ENCODE results near the gene ANKRD44.
A peak's percentile ranks its signal among the peaks of the same experiment; 100 is the strongest.

The ANKRD44 gene

DNA sequence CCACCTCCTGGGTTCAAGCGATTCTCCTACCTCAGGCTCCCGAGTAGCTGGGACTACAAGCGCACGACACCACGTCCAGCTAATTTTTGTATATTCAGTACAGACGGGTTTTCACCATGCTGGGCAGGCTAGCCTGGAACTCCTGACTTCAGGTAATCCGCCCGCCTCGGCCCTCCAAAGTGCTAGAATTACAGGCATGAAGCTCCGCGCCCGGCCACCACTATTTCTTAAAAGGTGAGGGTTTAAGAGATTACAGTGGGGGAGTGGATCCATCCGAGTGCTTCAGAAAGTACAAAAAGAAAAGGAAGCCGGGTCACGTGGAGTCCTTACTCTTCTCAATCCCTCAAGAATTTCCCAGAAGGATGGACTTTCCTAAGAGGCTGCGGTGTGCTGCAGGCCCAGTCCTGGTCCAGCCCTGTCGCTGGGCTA, 146.9 kb downstream of the ANKRD44 start:
- peaks cover 49 to 80% of the 10 kb centered on the region in 2 donors for H3K4me1 Mint-ChIP-seq

DNA sequence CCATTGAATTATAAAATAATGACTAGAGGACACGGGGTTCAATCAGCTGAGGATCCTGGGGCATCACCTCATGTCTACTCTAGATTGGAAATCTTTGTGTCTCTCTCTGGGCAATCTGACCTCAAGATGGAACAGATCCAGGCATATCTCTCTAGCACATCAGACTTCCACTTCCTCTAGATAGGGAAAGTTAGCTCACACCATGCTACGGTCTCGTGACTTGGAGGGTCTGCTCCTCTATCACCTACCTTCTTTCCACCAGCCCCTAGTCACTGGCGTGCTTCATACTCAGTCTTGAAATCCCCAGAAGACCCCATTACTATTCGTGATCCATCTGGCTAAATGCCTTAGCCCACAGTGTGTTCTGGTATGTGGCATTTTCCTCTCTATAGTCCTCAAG, 148.8 kb downstream of the ANKRD44 start:
- H3K27ac Mint-ChIP-seq: peak overlapping the region; percentile 73
- peak overlapping the region in 1 of 2 donors; percentile 26 for H3K4me3 Mint-ChIP-seq
- no peaks in the 10 kb centered on the region for H3K27me3 Mint-ChIP-seq
- H3K4me1 Mint-ChIP-seq: peaks cover 51 to 79% of the 10 kb centered on the region in 2 donors
- peaks cover 21 to 36% of the 10 kb centered on the region in 2 donors for H3K36me3 Mint-ChIP-seq
- peak in 1 of 2 donors; percentile 15 for ATAC-seq (replicated peaks)
- no peak for DNase-seq
- peaks cover 0 to 1% of the 10 kb centered on the region in 2 donors for H3K9me3 Mint-ChIP-seq

More for the DNA sequence above, 146.9 kb downstream of the ANKRD44 start:
- ATAC-seq (replicated peaks): no peak
- peaks cover 18 to 36% of the 10 kb centered on the region in 2 donors for H3K36me3 Mint-ChIP-seq
- DNase-seq: no peak
- H3K27me3 Mint-ChIP-seq: no peaks in the 10 kb centered on the region
- H3K9me3 Mint-ChIP-seq: no peaks in the 10 kb centered on the region
- H3K27ac Mint-ChIP-seq: peak overlapping the region; percentile 73
- H3K4me3 Mint-ChIP-seq: no peak overlapping the region

DNA sequence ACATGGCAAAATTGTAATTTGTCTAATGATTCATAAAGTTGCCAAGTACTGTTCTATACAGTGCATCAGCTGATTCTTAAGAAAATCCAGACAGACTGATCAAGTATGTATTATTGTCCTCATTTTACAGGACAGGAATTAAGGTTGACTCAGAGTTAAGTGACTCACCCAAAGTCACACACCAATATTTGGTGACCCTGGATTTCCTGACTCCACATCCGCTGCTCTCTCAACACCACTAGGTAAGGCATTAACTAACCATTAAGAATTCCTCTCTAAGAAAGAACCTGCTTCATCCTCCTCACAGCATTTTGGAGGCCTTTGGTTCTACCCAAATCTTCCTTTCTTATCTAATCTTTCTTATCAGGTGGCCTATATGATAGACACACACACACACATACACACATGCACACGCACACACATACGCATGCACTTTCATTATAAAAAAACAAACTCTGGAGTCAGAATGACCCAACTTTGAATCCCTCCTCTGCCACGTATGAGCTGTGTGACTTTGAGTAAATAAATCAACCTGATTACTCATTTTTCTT, 150.8 kb downstream of the ANKRD44 start:
- H3K27me3 Mint-ChIP-seq: no peaks in the 10 kb centered on the region
- DNase-seq (no peak), ATAC-seq (replicated peaks) (peak; percentile 51 to 62)
- peaks cover 52 to 80% of the 10 kb centered on the region in 2 donors for H3K4me1 Mint-ChIP-seq
- H3K4me3 Mint-ChIP-seq: peak overlapping the region in 1 of 2 donors; percentile 32
- peaks cover 0 to 8% of the 10 kb centered on the region in 2 donors for H3K9me3 Mint-ChIP-seq
- H3K27ac Mint-ChIP-seq: peak overlapping the region; percentile 91
- peaks cover 30 to 44% of the 10 kb centered on the region in 2 donors for H3K36me3 Mint-ChIP-seq

DNA sequence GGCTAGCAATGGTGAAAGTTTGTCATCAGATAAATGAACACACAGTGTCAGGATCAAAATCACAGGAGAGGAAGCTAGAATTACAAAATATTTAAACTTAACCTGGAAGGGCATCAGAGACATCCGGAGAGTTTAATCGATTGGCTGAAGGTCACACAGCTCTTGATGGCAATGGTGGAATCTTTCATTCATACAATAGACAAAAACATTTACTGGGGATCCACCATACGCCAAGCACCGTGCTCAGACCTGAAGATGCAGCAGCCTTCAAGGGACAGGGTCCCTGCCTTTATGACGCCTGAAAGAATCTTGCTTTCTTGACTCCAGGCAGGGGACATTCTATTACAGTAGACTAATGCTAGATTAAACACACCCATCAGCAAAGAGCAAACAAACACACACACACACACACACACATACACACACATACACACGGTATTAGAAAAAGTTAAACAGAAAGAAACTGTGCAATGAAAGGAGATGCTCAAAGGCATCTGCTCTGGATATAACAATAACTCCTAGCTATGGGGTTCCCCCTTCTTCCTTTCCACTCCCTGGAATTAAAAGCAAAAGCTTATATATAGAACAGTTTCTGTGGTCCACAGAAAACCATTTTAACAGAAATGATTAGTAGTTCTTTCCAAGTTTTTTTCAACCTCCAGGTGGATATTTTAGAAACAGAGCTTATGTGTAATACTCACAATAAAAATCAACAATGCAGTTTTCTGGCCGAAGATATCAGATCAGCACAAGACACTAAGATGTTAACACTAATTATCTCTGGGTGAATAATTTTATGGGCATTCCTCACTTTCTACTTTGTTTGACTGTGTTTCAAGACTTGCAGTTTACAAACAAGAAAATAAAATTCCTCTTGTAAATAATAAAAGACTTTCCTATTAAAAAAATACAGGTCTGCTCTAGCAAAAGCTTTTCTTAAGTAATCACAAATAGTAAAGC, 151.7 kb downstream of the ANKRD44 start:
- DNase-seq (no peak), ATAC-seq (replicated peaks) (peak; percentile 15 to 18)
- H3K36me3 Mint-ChIP-seq: peaks cover 29 to 44% of the 10 kb centered on the region in 2 donors
- no peaks in the 10 kb centered on the region for H3K27me3 Mint-ChIP-seq
- H3K27ac Mint-ChIP-seq: peak overlapping the region; percentile 91
- H3K9me3 Mint-ChIP-seq: peaks cover 0 to 8% of the 10 kb centered on the region in 2 donors
- peaks cover 50 to 77% of the 10 kb centered on the region in 2 donors for H3K4me1 Mint-ChIP-seq
- peak overlapping the region; percentile 52 to 64 for H3K4me3 Mint-ChIP-seq

DNA sequence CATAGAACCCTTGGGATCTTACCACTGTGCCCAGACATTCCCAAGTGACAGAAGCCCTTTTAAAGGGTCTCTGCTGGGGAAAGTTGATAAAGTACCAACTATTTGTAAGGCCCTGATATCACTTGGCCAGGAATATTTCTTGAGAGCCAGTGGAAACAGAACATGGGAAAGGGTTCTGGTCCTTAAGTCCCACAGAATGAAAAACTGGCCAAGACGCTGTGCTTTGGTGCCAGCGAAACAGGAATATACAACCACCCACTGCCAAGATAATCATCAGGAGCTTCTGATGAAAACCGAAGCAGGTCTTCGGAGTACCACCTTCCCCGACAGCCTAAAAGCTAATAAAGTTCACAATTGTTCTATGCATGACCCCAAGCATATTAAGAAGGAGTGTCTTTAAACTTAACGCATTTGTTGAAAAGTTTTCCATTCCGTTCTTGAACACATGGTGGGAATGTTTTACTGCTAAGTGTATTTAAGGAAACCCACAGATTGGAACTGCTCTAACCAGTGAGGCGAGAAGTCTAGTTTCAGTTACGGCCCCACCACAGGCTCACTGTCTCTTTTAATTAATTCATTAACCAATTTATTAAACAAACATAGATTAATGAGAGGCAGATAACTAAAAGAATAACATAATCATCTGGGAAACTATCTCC, 152.6 kb downstream of the ANKRD44 start:
- H3K4me3 Mint-ChIP-seq: peak overlapping the region; percentile 52 to 64
- peaks cover 0 to 8% of the 10 kb centered on the region in 2 donors for H3K9me3 Mint-ChIP-seq
- H3K27me3 Mint-ChIP-seq: no peaks in the 10 kb centered on the region
- ATAC-seq (replicated peaks) (peak; percentile 35 to 45), DNase-seq (no peak)
- H3K4me1 Mint-ChIP-seq: peaks cover 50 to 79% of the 10 kb centered on the region in 2 donors
- peaks cover 23 to 47% of the 10 kb centered on the region in 2 donors for H3K36me3 Mint-ChIP-seq
- H3K27ac Mint-ChIP-seq: peak overlapping the region; percentile 91

GRCh38 chr2:197156771-197157170, 153.8 kb downstream of the ANKRD44 start:
- H3K9me3 Mint-ChIP-seq: peaks cover 0 to 8% of the 10 kb centered on the region in 2 donors
- peak overlapping the region; percentile 67 for H3K27ac Mint-ChIP-seq
- H3K4me1 Mint-ChIP-seq: peaks cover 49 to 79% of the 10 kb centered on the region in 2 donors
- H3K36me3 Mint-ChIP-seq: peaks cover 23 to 37% of the 10 kb centered on the region in 2 donors
- ATAC-seq (replicated peaks) (peak in 1 of 2 donors; percentile 18), DNase-seq (no peak)
- H3K4me3 Mint-ChIP-seq: peak overlapping the region in 1 of 2 donors; percentile 47
- H3K27me3 Mint-ChIP-seq: no peaks in the 10 kb centered on the region

GRCh38 chr2:197152451-197153228, 157.9 kb downstream of the ANKRD44 start:
- H3K27me3 Mint-ChIP-seq: no peaks in the 10 kb centered on the region
- H3K27ac Mint-ChIP-seq: peak overlapping the region; percentile 93
- DNase-seq: peak; percentile 53
- peak; percentile 93 to 96 for ATAC-seq (replicated peaks)
- H3K4me3 Mint-ChIP-seq: peak overlapping the region; percentile 73 to 76
- H3K9me3 Mint-ChIP-seq: peaks cover 0 to 8% of the 10 kb centered on the region in 2 donors
- H3K36me3 Mint-ChIP-seq: peaks cover 30 to 51% of the 10 kb centered on the region in 2 donors
- H3K4me1 Mint-ChIP-seq: peaks cover 42 to 78% of the 10 kb centered on the region in 2 donors

DNA sequence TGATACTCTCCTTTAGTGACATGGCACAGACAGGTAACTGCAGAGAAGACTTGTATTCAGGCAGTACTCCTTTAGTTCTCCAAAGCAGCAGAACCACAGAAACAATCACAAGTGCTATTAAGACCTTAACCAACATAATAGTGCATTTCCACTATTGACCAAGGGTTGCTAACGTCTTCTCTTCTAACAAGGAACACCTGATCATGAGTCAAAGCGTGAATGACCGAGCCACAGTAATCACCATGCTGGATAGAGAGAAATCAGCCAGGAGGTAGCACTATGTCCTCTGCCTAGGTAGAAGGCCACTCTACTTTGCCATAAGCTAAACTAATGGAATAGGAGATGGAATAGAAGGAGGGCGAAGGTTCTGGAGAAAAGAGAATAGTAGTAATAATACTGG, 161.0 kb downstream of the ANKRD44 start:
- H3K9me3 Mint-ChIP-seq: peaks cover 3 to 4% of the 10 kb centered on the region in 2 donors
- DNase-seq (no peak), ATAC-seq (replicated peaks) (no peak)
- H3K27me3 Mint-ChIP-seq: no peaks in the 10 kb centered on the region
- H3K36me3 Mint-ChIP-seq: peaks cover 18 to 48% of the 10 kb centered on the region in 2 donors
- H3K27ac Mint-ChIP-seq: peak overlapping the region; percentile 82
- no peak overlapping the region for H3K4me3 Mint-ChIP-seq
- H3K4me1 Mint-ChIP-seq: peaks cover 50 to 78% of the 10 kb centered on the region in 2 donors

- H3K9me3 Mint-ChIP-seq: peaks cover 3 to 4% of the 10 kb centered on the region in 2 donors
- peaks cover 47 to 83% of the 10 kb centered on the region in 2 donors for H3K4me1 Mint-ChIP-seq
- peaks cover 19 to 48% of the 10 kb centered on the region in 2 donors for H3K36me3 Mint-ChIP-seq
- no peaks in the 10 kb centered on the region for H3K27me3 Mint-ChIP-seq
- H3K27ac Mint-ChIP-seq: peak overlapping the region; percentile 67
- no peak overlapping the region for H3K4me3 Mint-ChIP-seq
- ATAC-seq (replicated peaks) (no peak), DNase-seq (no peak)
These were observed 162.2 kb downstream of the ANKRD44 start for GRCh38 chr2:197148401-197148800.

GRCh38 chr2:197147942-197148341, 162.6 kb downstream of the ANKRD44 start:
- Mint-ChIP-seq H3K4me3 (no peak overlapping the region), H3K9me3 (peaks cover 3 to 4% of the 10 kb centered on the region in 2 donors), H3K36me3 (peaks cover 19 to 47% of the 10 kb centered on the region in 2 donors), H3K27ac (peak overlapping the region; percentile 67), H3K4me1 (peaks cover 45 to 78% of the 10 kb centered on the region in 2 donors), H3K27me3 (no peaks in the 10 kb centered on the region)
- ATAC-seq (replicated peaks) (no peak), DNase-seq (no peak)

DNA sequence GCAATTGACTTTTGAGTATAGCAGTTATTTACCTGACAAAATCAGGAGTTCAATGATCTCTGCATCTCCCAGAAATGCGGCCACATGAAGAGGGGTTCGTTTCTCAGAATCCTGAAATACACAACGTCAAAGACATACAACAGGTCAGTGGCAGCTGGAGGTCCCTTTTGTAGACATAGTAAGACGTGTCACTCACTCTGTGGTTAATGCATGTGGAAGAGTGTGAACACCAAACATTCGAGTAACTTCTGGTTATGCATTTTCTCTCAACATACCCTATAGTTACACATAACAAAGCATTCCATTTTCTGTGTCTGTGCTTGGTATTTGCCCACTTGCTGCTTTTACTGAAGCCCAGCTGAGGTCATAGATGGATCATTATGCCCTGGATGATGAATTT, 163.6 kb downstream of the ANKRD44 start:
- Mint-ChIP-seq H3K27me3 (no peaks in the 10 kb centered on the region), H3K4me1 (peaks cover 40 to 71% of the 10 kb centered on the region in 2 donors), H3K36me3 (peaks cover 15 to 48% of the 10 kb centered on the region in 2 donors), H3K27ac (peak overlapping the region; percentile 80), H3K4me3 (no peak overlapping the region), H3K9me3 (peaks cover 3 to 4% of the 10 kb centered on the region in 2 donors)
- ATAC-seq (replicated peaks) (no peak), DNase-seq (no peak)

- peak overlapping the region; percentile 98 for H3K27ac Mint-ChIP-seq
- ATAC-seq (replicated peaks): peak; percentile 95 to 97
These were observed 165.0 kb downstream of the ANKRD44 start for GRCh38 chr2:197145471-197146056.

DNA sequence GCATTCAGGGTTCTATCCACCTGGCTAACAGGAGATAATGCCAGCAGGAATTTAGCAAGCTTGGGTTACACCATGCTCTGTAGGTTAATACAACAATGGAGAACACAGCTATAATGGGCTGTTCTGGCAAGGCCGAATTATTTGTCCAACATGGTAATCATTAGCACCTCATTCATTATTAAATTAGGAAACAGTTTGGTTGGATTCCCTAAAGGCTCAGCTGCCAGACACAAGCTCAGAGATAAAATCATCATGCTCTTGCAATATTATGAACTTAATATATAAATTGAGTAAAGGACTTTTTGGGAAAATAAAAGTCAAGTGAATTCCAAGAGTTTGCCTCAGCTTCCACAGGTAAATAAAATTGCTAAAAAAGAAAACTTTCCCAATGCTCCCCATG, 166.4 kb downstream of the ANKRD44 start:
- no peak for ATAC-seq (replicated peaks)
- Mint-ChIP-seq H3K36me3 (peaks cover 8 to 45% of the 10 kb centered on the region in 2 donors), H3K4me3 (peak overlapping the region; percentile 63 to 69)

More at GRCh38 chr2:197145471-197146056, 165.0 kb downstream of the ANKRD44 start:
- Mint-ChIP-seq H3K4me1 (peaks cover 41 to 71% of the 10 kb centered on the region in 2 donors), H3K36me3 (peaks cover 16 to 51% of the 10 kb centered on the region in 2 donors), H3K9me3 (peaks cover 3 to 4% of the 10 kb centered on the region in 2 donors), H3K27me3 (no peaks in the 10 kb centered on the region), H3K4me3 (peak overlapping the region; percentile 57 to 61)
- peak; percentile 73 for DNase-seq

More for the DNA sequence above, 166.4 kb downstream of the ANKRD44 start:
- peaks cover 34 to 69% of the 10 kb centered on the region in 2 donors for H3K4me1 Mint-ChIP-seq
- peak overlapping the region; percentile 98 for H3K27ac Mint-ChIP-seq
- H3K9me3 Mint-ChIP-seq: peaks cover 3 to 4% of the 10 kb centered on the region in 2 donors
- H3K27me3 Mint-ChIP-seq: no peaks in the 10 kb centered on the region
- DNase-seq: no peak

All from stimulated activated naive B cell treated with anti-CD40 and anti-IgM and Interleukin-4, amounts not matched to agents 10 μg/mL and 1 μg/mL and 100 μg/mL, for 72 hours (primary cell).